Adipose tissue (tissue), 3 donors: ENCODE data around the gene PSME4. TPM values are rescaled to one million over a fixed set of nuclear protein-coding genes. Genes with fewer than 3 reads are reported as not detected.
"Not testable (repeated sequence)": the region's sequence is repeated elsewhere in the genome, so short reads cannot be mapped to it uniquely, and the experiment has no call there.

ENCODE experiments used
- H3K27ac ChIP-seq: one replicate; pipeline ENCODE4 v1.5.1; 2013; ENCODE audit warnings: low read depth, low read length
- WGBS, 3 donors: extraction: QIAGEN DNeasy Blood & Tissue Kit; methylation state at CpG; one replicate each; pipeline ENCODE4 v1.1.7; 2013; 5-methylcytosine and 5-hydroxymethylcytosine counted together
- polyA plus RNA-seq, 3 donors: library from polyadenylated mRNA; stranded (reverse); fragments of 200-250 nt; gene quantifications; one replicate each; pipeline ENCODE4 v1.2.3, GENCODE V29; 2013
- donor health status: healthy with polysubstance abuse.
- donor health status: Bipolar disorder and iron deficiency.
- donor health status: healthy.

PSME4 gene
- polyA plus RNA-seq, 3 donors, result 8.9 to 16.6 (median 12.5) TPM

DNA sequence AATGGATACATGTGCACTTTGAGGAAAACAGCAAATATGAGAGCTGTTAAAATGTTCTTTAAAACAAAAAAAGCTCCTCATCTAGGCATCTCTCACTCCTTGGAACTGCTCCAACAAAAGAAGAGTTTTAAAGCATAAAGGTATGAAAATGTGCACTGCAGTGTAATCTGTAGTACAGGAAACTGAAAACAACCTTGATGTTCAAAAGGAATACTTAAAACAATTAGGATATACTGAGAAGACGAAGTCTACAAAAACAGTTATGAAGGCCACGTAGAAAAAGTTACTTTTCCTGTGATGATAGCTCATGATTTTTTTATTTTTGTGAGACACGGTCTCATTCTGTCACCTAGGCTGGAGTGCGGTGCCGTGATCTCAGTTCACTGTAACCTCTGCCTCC lies 109.0 kb downstream of the PSME4 start:
- 93 to 97% (median 94%) methylated on average over 5 of the region's 5 CpGs for WGBS, 3 donors
- no peak overlapping the region for H3K27ac ChIP-seq

DNA sequence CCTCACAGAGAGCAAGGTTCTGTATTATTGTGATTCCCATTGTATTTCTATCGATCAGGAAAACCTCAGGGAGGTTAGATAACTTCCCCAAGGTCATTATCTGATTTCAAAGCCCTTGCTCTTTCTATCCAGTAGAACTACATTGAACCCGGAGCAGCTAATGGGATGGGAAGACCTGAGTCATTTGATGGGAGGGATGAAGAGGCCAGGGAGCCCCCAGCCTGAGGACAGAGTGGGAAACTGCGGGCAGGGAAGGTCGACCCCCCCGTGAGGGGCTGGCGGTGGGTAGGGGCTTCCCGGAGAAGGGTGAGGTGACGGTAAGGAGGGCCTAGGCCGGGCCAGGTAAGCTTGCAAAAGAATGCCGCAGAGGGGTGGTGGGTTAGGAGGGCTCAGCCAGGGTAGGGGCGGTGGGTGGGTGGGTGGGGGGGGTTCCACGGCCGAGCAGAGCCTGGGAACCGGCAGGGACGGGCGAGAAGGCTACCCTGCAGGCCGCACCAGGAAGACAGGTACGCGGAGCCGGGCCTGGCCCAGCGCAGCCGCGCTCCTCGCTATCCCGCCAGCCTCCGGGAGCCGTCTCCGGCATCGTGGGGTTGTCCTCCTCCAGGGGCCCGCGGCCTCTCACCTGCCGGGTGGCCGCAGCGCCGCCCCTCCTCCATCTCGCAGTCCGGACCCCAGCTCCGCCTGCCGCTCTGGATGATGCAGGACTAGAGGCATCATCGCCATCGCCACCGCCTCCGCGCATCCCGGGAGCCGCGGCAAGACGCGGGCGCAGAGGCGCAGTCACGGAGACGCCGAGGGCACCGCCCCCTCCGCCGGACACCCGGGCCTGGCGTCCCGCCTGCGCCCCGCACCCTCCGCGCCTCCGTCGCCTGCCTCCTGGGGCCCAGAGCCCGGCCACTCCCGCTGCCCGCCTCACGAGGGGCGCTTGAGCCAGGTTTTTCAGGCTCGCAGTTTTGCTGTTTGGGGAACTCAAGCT lies 111.3 kb downstream of the PSME4 start, which contains the start of gene GPR75:
Gene GPR75 (minus strand): TSS at position 762 of the 976 bp plus-strand sequence. CDS start 5,211 bp downstream, outside the sequence.
- H3K27ac ChIP-seq, result no peak within 1 kb of the TSS
- 22 to 69% (median 47%) methylated on average over 42 to 72 of the region's 72 CpGs for WGBS, 3 donors

DNA sequence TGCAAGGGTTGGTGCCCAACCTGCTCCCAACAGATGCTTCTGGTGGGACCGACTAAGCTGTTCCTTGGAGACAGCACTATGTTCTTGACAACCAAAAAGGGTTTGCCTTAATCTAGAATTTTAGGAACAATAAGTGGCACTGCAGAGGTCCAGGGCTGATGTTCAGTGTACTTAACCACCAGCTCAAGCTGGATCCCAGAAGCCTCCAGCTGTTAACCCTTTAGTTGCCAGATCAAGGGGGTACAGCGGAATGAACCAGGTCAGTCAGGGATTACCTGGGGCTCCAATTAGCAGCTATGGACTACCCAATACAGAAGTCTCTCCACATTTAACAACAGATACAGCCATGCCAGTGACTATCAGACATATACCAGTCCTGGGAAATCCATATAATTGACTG lies 114.5 kb downstream of the PSME4 start:
- no peak overlapping the region for H3K27ac ChIP-seq
- 82 to 91% (median 87%) methylated on average over 2 of the region's 2 CpGs for WGBS, 3 donors

DNA sequence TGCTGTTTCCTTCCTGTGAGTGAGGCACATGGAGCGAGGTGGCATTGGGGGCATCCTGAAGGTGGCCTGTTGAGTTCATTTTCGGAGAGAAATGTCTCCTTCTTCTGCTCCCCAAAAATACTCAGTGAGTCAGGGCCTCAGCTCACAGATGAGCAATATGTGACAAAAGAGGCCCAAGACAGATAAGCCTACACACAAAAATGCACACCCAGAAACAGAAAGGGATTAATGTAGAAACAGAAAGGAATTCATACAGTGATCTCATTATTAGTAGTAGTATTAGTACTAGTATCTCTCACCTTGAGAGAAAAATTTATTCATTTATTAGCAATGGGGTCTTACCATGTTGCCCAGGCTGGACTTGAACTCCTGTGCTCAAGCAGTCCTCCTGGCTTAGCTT lies 116.1 kb downstream of the PSME4 start:
- WGBS, 3 donors, result 93 to 100% (median 94%) methylated on average over 2 of the region's 2 CpGs
- H3K27ac ChIP-seq, result no peak overlapping the region

DNA sequence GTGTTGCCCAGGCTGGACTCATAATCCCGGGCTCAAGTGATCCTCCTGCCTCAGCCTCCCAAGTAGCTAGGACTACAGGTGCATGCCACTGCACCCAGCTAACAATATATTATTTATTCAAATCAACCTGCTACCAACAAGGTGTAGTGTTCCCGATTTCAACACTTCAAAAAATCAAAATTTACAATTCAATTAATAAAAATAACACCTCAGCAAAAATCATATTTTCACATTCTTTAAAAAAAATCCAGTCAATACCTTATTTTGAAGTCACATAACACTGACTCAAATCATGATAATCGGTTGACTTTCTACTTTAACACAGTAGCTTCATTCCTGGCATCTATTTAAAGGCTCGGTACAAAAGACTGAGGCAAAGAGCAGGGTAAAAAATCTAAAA lies 118.3 kb downstream of the PSME4 start:
- no peak overlapping the region for H3K27ac ChIP-seq
- WGBS, 3 donors, result 96% methylated on average over 4 of the region's 4 CpGs

DNA sequence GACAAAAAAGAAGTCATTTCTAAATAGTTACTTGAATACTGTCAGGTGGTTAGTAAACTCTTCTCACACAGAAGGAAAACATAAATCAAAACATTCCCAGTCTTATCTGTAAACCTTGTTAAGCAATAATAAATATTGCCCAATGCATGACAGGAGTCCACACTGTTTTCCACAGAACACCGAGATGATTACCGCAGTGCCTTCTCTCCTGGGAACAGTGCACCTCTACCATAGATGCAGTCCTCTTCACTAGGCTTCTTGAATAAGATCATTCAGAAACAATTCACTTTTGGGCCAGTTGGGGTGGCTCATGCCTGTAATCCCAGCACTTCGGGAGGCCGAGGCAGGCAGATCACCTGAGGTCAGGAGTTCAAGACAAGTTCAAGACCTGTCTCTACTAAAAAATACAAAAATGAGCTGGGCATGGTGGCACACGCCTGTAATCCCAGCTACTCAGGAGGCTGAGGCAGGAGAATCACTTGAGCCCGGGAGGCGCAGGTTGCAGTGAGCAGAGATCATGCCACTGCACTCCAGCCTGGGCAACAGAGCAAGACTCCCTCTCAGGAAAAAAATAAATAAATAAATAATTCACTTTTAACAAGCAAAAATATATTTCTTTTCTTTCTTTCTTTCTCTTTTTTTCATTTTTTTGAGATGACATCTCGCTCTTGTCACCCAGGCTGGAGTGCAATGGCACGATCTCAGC lies 119.6 kb downstream of the PSME4 start:
- 74 to 92% (median 89%) methylated on average over 9 of the region's 9 CpGs for WGBS, 3 donors
- not testable (repeated sequence) for H3K27ac ChIP-seq

DNA sequence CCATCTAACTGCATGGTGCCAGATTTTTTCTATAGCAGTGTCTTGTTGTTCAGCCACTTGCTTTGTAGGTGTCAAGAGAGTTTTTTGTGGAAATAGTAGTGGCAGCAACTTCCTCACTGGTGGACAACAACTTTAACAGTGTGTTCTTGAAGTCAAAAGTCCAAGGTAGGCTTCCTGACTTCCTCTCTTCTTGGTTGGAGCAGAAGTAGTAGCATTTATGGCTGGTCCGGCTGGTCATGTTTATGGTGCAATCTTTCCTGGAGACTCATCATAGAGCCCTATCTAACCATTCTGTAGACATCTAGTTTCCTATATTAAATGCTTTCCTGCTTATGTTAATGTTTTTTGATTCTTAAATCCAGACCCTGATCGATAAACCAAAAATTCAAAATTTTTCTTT lies 122.7 kb downstream of the PSME4 start:
- H3K27ac ChIP-seq, result no peak overlapping the region

DNA sequence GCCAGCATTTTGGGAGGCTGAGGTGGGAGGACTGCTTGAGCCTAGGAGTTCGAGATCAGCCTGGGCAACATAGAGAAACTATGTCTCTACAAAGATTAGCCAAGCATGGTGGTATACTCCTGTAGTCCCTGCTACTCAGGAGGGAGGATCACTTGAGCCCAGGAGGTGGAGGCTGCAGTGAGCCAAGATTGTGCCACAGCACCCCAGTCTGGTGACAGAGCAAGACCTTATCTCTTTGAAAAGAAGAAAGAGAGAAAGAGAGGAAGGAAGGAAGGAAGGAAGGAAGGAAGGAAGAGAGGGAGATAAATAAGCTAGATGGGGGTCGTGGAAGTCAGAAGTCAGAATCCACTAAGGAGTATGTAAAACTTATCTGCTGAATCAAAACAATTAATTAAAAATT lies 127.2 kb downstream of the PSME4 start:
- H3K27ac ChIP-seq, result no peak overlapping the region
- WGBS, 3 donors, result 59 to 80% (median 70%) methylated on average over 2 of the region's 2 CpGs

More for the DNA sequence above, 122.7 kb downstream of the PSME4 start:
- 83 to 95% (median 88%) methylated on average over 2 of the region's 2 CpGs for WGBS, 3 donors

DNA sequence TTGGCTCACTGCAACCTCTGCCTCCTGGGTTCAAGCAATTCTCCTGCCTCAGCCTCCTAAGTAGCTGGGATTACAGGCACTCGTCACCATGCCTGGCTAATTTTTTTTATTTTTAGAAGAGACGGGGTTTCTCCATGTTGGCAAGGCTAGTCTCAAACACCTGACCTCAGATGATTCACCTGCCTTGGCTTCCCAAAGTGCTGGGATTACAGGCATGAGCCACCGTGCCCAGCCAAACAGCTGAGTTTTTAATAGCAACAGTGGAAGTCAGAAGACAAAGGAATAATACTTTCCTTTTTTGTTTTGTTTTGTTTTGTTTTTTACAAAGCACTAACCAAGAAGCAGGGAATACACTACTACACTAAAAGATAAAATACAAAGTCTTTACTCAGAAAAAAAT lies 127.9 kb downstream of the PSME4 start:
- WGBS, 3 donors, result 63 to 82% (median 80%) methylated on average over 3 of the region's 3 CpGs
- no peak overlapping the region for H3K27ac ChIP-seq

DNA sequence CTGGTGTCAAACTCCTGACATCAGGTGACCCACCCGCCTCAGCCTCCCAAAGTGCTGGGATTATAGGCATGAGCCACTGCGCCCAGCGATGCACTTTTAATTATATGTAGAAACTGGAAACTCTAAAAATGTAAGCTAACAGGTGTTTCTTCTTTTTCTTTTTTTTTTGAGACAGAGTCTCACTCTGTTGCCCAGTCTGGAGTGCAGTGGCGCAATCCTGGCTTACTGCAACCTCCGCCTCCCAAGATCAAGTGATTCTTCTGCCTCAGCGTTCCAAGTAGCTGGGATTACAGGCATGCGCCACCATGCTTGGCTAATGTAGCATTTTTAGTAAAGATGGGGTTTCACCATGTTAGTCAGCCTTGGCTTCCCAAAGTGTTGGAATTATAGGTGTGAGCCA lies 129.1 kb downstream of the PSME4 start:
- not testable (repeated sequence) for H3K27ac ChIP-seq
- 97 to 98% (median 97%) methylated on average over 7 of the region's 7 CpGs for WGBS, 3 donors

DNA sequence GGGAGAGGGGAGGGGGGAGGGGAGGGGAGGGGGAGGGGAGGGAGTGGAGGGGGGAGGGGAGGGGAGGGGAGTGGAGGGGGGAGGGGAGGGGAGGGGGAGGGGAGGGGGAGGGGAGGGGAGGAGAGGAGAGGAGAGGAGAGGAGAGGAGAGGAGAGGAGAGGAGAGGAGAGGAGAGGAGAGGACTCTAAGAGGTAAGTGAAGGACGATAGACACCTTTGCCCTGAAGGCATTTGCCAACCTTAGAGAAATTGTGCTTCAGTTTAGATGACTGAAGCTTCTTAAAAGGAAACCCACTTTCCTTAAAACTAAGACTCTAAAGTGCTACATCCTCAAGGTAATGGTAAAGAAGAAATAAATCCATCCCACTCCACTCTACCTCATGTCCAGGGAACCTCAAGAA lies 130.2 kb downstream of the PSME4 start:
- WGBS, 3 donors, result 78 to 100% (median 81%) methylated on average over 1 of the region's 1 CpG
- no peak overlapping the region for H3K27ac ChIP-seq

DNA sequence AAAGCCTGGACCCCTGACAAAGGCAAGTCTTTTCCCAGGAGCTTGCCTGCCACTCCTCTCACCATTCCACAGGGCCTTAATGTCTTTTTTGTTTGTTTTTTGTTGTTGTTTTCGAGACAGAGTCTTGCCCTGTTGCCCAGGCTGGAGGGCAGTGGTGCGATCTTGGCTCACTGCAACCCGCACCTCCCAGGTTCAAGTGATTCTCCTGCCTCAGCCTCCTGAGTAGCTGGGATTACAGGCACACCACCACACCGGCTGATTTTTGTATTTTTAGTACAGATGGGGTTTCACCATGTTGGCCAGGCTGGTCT lies 140.9 kb downstream of the PSME4 start:
- WGBS, 3 donors, result 78 to 96% (median 95%) methylated on average over 4 of the region's 4 CpGs

DNA sequence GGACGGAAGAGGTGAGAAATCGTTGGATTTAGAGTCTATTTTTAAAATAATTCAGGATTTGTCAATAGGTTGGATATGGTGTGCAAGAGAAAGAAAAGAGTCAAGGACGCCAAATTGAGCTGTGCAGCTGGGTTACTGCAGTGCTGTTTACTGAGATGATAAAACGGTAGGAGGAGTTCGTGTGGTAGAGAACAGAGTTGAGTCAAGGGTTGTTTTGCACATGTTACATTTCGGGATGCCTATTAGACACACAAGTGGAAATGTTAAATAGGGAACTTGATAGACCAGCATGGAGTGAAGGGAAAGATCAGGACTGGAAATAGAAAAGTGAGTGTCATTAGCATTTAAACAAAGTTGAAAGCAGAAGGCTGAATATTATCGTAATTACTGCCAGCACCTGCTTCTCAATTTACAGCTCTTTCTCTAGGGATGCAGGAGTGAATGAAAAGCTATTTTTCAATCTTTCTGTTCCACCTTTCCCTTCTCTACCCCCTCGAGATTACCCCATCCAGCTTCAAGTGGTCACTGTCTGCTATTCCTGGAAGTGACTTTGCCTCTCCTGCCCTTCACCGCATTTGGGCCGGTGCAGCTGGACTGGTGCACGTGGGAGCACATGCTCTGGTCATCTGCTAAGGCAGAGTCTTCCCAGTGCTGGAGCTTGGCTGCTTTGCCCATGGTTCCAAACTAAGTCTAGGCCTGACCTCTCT lies 141.4 kb downstream of the PSME4 start:
- WGBS, 3 donors, result 82 to 90% (median 89%) methylated on average over 11 of the region's 11 CpGs
- H3K27ac ChIP-seq, result no peak overlapping the region

More for the DNA sequence above, 140.9 kb downstream of the PSME4 start:
- H3K27ac ChIP-seq, result not testable (repeated sequence)

DNA sequence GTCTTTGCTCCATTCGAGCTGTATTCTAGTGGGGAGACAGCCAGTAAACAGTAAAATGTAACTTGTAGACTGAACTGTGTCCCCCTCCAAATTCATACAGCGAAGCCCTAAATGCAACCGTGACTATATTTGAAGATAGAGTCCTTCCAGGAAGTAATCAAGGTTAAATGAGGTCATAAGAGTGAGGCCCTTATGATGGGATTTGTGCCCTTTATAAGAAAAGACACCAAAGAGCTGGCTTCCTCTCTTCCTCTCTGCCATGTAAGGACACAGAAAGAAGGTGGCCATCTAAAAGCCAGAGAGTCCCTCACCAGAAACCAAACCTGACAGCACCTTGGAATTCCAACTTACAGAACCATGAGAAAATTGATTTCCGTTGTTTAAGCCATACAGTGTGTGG lies 142.5 kb downstream of the PSME4 start:
- H3K27ac ChIP-seq, result no peak overlapping the region

DNA sequence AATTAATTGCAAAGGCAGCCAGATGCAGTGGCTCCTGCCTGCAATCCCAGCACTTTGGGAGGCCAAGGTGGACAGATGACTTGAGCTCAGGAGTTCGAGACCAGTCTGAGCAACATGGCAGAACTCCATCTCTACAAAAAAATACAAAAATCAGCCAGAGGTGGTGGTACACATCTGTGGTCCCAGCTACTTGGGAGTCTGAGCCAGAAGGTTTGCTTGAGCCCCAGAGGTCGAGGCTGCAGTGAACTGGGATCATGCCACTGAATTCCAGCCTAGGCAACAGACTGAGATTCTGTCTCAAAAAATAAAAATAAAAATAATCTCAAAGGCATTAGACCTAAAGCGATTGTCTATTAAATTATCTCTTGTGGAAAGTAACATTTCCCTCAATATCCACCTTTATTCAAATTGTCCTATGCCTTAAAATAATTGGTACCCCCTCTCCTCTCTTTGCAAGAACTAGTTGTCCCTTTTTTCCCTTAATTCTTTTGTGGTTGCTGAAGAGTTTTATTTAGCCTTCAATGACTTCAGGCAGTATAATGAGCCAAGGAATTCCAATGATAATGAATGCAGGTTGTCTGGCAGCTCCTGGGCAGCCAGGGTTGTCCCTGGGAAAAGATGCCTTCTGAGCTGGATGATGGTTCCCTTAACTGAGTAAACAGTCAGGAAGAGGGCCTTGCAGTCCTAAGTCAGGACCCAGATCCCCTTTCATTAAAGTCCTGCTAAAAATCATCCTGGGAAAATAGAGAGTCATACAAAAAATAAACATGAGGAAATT lies 143.2 kb downstream of the PSME4 start:
- no peak overlapping the region for H3K27ac ChIP-seq
- 84 to 89% (median 88%) methylated on average over 3 of the region's 3 CpGs for WGBS, 3 donors

More for the DNA sequence above, 142.5 kb downstream of the PSME4 start:
- WGBS, 3 donors, result 96 to 97% (median 97%) methylated on average over 4 of the region's 4 CpGs

DNA sequence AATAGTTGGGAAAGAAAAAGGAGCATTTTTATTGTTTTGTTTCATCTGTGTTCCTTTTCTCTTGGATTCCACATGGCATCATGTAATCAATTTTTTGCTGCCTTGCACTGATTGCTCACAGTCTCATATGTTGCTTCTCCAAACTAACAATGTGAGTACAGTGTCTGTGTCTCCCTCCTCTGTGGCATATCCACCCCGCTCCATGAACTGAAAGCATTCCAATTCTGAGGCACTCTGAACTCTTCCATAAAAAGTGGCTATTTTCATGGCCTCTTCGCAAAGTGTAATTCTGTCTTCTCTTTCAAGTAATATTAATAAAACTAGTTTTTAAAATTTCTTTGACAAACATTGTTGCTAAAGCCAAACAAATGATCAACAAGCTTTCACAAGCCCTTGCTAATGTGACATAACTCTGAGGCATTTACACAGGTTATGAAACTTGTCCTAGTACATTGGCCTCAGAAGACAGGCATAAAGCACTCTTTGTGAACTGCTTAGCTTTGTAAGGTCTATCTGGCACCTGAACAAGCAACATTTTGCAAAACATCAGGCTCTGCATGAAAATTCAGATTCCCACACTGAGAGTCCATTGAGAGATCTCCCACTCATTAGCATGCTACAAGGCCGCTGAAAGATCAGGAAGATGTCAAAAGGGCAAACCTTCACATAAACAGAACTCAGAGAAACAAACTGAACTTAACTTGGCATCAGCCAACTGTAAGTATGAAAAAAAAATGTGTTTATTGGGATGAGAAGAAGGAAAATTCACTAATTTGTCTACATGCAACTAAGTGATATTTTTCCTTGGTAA lies 144.0 kb downstream of the PSME4 start:
- WGBS, 3 donors, result 50 to 70% (median 56%) methylated on average over 3 of the region's 3 CpGs
- H3K27ac ChIP-seq, result no peak overlapping the region

DNA sequence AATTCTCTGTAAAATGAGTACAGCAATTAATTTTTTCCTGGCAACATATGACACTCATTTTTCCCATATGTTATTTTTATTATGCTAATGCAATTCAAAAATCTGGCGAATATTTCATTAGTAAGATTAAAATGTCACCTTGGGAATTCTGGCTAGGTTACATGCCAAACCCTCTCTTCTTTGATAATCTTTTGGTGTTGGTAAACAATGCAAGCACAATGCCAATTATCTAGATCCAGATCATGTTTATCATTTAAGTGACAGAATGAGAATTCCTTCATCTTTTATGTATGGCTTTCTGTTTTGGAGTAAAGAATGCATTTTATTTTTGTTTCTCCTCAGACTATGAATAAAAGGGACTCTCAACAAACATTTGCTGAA lies 144.8 kb downstream of the PSME4 start:
- no peak overlapping the region for H3K27ac ChIP-seq
- 43 to 66% (median 49%) methylated on average over 1 of the region's 1 CpG for WGBS, 3 donors
